Hematopoietic multipotent progenitor cell treated with erythropoietin and hydrocortisone succinate and interleukin-3 and kit ligand, for 6 days (in vitro differentiated cells): ENCODE results near the gene HEPHL1.
"Not testable (repeated sequence)": the region's sequence is repeated elsewhere in the genome, so short reads cannot be mapped to it uniquely, and the experiment has no call there.

Source experiments
- DNase-seq: peaks from one replicate; pipeline ENCODE4 v3.0.0-alpha.2; 2015

HEPHL1 gene

GRCh38 chr11:94153320-94153719, 132.2 kb downstream of the HEPHL1 start:
- no peak for DNase-seq

DNA sequence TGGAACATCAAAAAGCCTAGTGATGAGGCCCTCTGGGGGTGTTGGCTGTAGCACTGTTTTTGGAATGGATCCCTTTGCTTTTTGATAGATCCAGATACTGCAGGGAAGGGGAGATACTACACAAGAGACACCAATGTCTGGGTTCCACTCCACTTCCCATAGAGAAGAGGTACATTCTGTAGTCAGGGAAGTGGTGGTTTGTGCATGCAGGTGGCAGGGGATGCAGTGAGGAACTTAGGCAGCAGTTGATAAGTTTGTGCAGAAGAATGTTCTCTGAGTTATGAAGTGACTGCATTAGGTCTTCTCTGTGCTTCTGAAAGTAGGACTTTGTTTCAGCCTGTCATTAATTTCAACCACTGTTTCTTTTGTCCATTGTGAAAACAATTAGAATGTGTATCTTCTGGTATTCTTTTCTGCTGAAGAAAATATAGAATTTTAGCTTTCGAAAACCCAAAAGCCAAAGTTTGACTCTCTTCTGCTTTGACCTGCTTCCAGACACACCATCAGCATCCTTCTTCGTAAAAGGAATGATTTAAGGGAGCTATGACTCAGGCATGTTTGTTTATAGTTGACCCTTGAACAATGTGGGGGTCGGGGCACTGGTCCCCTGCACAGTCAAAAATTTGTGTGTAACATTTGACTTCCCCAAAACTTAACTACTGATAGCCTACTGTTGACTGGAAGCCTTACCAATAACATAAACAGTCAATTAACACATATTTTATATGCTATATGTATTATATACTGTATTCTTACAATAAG, 133.1 kb downstream of the HEPHL1 start:
- no peak for DNase-seq

DNA sequence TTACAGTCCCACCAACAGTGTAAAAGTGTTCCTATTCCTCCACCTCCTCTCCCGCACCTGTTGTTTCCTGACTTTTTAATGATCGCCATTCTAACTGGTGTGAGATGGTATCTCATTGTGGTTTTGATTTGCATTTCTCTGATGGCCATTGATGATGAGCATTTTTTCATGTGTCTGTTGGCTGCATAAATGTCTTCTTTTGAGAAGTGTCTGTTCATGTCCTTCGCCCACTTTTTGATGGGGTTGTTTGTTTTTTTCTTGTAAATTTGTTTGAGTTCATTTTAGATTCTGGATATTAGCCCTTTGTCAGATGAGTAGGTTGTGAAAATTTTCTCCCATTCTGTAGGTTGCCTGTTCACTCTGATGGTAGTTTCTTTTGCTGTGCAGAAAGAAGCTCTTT, 136.2 kb downstream of the HEPHL1 start:
- DNase-seq = not testable (repeated sequence)
